Adrenal gland (tissue), 12 donors: ENCODE data around the gene COPB2. TPM values are rescaled to one million over a fixed set of nuclear protein-coding genes. Genes with fewer than 3 reads are reported as not detected.
A peak's percentile ranks its signal among the peaks of the same experiment; 100 is the strongest.

Experiments used
- DNase-seq, 7 donors: peaks; one replicate each; pipeline ENCODE4 v3.0.0-alpha.2; 2019 to 2020
- H3K27ac ChIP-seq, 5 donors: fragments of 200-600 bp; sonication (generic) in 4 of 5; 1 replicate in 3 of 5; 2 replicates in 2 of 5; pipeline versions ENCODE4 v1.5.1 to v1.8.0; 2016 to 2020; ENCODE audit warnings: mild to moderate bottlenecking in 1 of 5
- H3K27me3 ChIP-seq: fragments of 200-600 bp; 2 replicates; pipeline ENCODE4 v1.8.0; 2021
- H3K36me3 ChIP-seq, 2 donors: fragments of 200-600 bp; replicated peaks in 1 of 2; 1 replicate in 1 of 2; 2 replicates in 1 of 2; pipeline versions ENCODE4 v1.5.1 to v1.8.0; 2018 to 2022
- H3K4me1 ChIP-seq, 2 donors: fragments of 200-600 bp; replicated peaks in 1 of 2; 1 replicate in 1 of 2; 2 replicates in 1 of 2; pipeline versions ENCODE4 v1.5.1 to v1.8.0; 2018 to 2021
- H3K4me3 ChIP-seq, 4 donors: fragments of 200-600 bp; sonication (generic) in 3 of 4; one replicate each; pipeline ENCODE4 v1.5.1; 2016 to 2018
- H3K9me3 ChIP-seq, 3 donors: fragments of 200-600 bp; sonication (generic) in 1 of 3; replicated peaks in 1 of 3; 1 replicate in 2 of 3; 2 replicates in 1 of 3; pipeline versions ENCODE4 v1.5.1 to v1.8.0; 2016 to 2021
- CTCF ChIP-seq, 6 experiments: fragments of 450-650 bp in 4 of 6; fragments of 200-600 bp in 2 of 6; sonication (generic) in 1 of 6; IDR thresholded peaks; 1 replicate in 5 of 6; 2 replicates in 1 of 6; pipeline versions ENCODE4 v1.5.1 to v1.8.0; 2016 to 2021; ENCODE audit warnings: antibody characterized with exemption in 6 of 6, mild to moderate bottlenecking in 2 of 6, moderate library complexity in 1 of 6
- POLR2A ChIP-seq, 2 donors: fragments of 450-650 bp; IDR thresholded peaks; one replicate each; pipeline ENCODE4 v1.6.1; 2017; ENCODE audit warnings: antibody characterized with exemption in 2 of 2, mild to moderate bottlenecking in 2 of 2, moderate library complexity in 1 of 2
- WGBS, 4 donors: extraction: QIAGEN DNeasy Blood & Tissue Kit in 2 of 4; methylation state at CpG; one replicate each; pipeline versions ENCODE4 v1.1.5 to v1.1.7; 2013 to 2017; 5-methylcytosine and 5-hydroxymethylcytosine counted together
- intact Hi-C, 2 donors: fragments of 100-400 bp; cut with DNase I; formaldehyde crosslinking; loops; one replicate each; pipeline versions ENCODE4 v1.14.1 to v1.15.0; 2022 to 2023
- polyA plus RNA-seq, 3 donors: library from polyadenylated mRNA; stranded (reverse); fragments of 200-250 nt in 2 of 3; fragments of 350-450 nt in 1 of 3; fragmentation: Illumina TruSeq in 1 of 3; extraction: RNeasy Lipid Tissue Mini Kit (QIAGEN cat#74804) in 1 of 3; gene quantifications; one replicate each; pipeline ENCODE4 v1.2.3, GENCODE V29; 2013 to 2014
- total RNA-seq, 9 donors: library from RNA; depleted of rRNA in 4 of 9; stranded (reverse); fragments of >200 nt in 4 of 9; fragments of 120-200 nt in 1 of 9; fragmentation: NEBNext Ultra II Directional in 1 of 9; extraction: Animal tissue kit (Norgen Biotek cat#: 25700) in 1 of 9; gene quantifications; one replicate each; pipeline versions ENCODE4 v1.1.0 to v1.2.4, GENCODE V29; 2013 to 2023
- donor health status: healthy with polysubstance abuse.
- donor health status: Bipolar disorder and iron deficiency.
- donor health status: DM: yes; HTN: yes; CAD: no.
- donor health status: DM: no; HTN: no; CAD: no.
- donor health status: DM: no; HTN: no; CAD: no.
- donor health status: DM: yes; HTN: yes; CAD: no.

Gene COPB2
- total and polyA plus RNA-seq, 12 donors: 28.1 to 192 (median 126) TPM

- no peak for DNase-seq
- Histone ChIP-seq H3K36me3 (no peaks in the 10 kb centered on the region), H3K4me3 (no peak overlapping the region), H3K27ac (no peak overlapping the region), H3K27me3 (no peaks in the 10 kb centered on the region), H3K9me3 (no peaks in the 10 kb centered on the region), H3K4me1 (peaks cover 0 to 17% of the 10 kb centered on the region in 2 donors)
- 95 to 100% (median 100%) methylated on average over 1 of the region's 1 CpG for WGBS, 4 donors
- TF ChIP-seq CTCF (IDR thresholded peaks at IDR 0.05) (no peak), POLR2A (IDR thresholded peaks at IDR 0.05) (no peak)
- intact Hi-C loops: no loop called here
These were observed 43.6 kb upstream of the COPB2 start for GRCh38 chr3:139433089-139433488.

DNA sequence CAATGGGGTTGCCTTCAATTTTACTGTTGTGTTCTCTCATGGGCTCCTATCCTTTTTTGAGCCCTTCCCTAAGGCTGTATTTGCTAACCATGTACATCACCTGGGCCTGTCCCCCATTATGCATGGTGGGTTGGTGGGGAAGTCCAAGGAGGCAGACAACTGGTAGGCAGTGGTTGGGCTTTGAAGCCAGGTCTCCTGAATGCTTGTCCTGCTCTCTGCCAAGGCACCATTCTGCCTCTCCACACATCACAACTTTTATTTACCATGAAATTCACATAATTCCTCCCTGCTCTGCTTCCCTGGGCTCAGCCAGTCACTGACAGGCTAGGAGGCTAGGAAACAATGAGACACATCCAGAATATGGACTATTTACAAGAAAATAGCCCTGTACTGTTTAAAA, 41.0 kb upstream of the COPB2 start:
- Histone ChIP-seq H3K36me3 (no peaks in the 10 kb centered on the region), H3K9me3 (no peaks in the 10 kb centered on the region), H3K4me3 (no peak overlapping the region), H3K4me1 (peaks cover 0 to 17% of the 10 kb centered on the region in 2 donors), H3K27me3 (no peaks in the 10 kb centered on the region), H3K27ac (no peak overlapping the region)
- no peak for DNase-seq
- intact Hi-C loops: no loop called here
- TF ChIP-seq CTCF (IDR thresholded peaks at IDR 0.05) (no peak), POLR2A (IDR thresholded peaks at IDR 0.05) (no peak)

GRCh38 chr3:139427283-139428060, 38.0 kb upstream of the COPB2 start:
- TF ChIP-seq CTCF (IDR thresholded peaks at IDR 0.05) (peak; percentile 82 to 97 (median 90)), POLR2A (IDR thresholded peaks at IDR 0.05) (no peak)
- WGBS, 4 donors: 49 to 59% (median 57%) methylated on average over 7 of the region's 7 CpGs
- H3K9me3 ChIP-seq: no peaks in the 10 kb centered on the region
- H3K27ac ChIP-seq: no peak overlapping the region
- no peaks in the 10 kb centered on the region for H3K27me3 ChIP-seq
- H3K36me3 ChIP-seq: no peaks in the 10 kb centered on the region
- no peaks in the 10 kb centered on the region for H3K4me1 ChIP-seq
- peak in 4 of 7 donors; percentile 16 to 34 (median 26) for DNase-seq
- intact Hi-C loops: loop anchor here (5.0 kb wide), 1 partner anchor 135 kb away; no protein-coding TSS in a partner anchor
- H3K4me3 ChIP-seq: no peak overlapping the region

DNA sequence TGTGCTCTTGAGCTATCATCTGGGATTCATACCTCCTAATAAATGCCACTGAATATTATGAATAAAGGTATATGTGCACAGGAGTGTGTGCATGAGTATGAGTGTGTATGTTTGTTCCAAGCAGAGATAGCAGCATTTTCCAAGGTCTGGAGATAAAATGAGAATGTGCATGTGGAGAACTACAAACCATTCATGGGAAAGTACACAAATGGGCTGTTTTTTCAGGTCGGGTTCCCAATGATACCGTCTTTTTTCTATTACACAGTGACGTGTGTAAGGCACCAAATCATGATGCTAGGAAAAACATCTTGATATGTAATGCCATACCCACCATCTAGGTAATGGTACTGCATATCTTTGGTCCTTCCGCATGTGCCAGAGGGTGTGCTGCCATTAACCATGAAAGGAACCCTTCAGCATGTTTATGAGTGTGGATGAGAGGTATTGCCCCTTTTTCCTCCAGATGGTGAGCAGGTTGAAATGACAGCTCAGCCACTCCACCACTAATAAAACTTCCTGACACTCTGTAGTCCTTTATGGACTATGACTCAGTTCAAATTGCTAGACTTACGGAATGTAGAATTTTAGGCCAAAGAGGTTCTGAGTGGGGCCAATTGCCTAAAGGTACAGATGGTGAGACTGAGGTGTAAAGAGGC, 36.4 kb upstream of the COPB2 start:
- Histone ChIP-seq H3K27ac (no peak overlapping the region), H3K4me3 (no peak overlapping the region), H3K36me3 (no peaks in the 10 kb centered on the region), H3K9me3 (no peaks in the 10 kb centered on the region), H3K27me3 (no peaks in the 10 kb centered on the region), H3K4me1 (no peaks in the 10 kb centered on the region)
- TF ChIP-seq POLR2A (IDR thresholded peaks at IDR 0.05) (no peak), CTCF (IDR thresholded peaks at IDR 0.05) (no peak)
- no peak for DNase-seq
- 76 to 89% (median 84%) methylated on average over 5 of the region's 5 CpGs for WGBS, 4 donors
- intact Hi-C loops: loop anchor here (5.0 kb wide), 1 partner anchor 136 kb away; no protein-coding TSS in a partner anchor
